Measurements from ENCODE around the gene SEMA3A.
"Not testable (repeated sequence)": the region's sequence is repeated elsewhere in the genome, so short reads cannot be mapped to it uniquely, and the experiment has no call there.

SEMA3A gene

DNA sequence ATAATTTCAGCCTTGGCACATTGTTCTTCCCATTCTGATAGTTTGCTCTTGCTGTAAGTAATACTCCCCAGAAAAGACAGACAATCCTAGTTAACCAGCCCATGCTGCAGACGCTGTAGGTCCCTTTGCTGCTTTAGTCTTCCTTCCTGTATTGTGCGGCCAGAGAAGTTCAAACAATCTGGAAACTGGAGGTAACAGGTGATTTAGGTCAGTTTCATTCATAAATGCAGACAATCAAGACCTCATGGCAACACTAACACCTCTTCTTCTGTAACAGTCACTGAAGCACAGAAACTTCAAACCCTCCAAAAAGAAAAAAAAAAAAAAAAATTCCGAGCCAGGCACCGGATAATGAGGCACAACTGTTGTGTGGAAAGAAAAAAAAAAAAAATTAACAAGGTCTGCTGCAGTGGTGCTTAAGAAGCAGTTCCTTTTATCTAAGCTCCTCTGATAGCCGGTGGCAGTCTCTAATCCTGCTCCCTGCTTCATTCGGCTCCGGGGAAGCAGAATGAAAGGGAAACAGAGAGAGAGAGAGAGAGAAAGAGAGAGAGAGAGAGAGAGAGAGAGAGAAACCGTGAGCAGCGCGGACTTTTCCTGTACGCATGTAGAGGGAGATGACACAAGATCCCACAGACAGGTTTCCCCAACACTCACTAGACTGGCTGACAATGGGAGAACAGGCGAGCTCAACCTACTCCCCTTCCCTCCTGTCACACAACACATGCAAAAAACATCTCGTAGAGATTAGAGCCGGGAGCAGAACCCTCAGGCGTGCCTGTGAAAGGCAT lies at the start of gene SEMA3A:
TSS of gene SEMA3A (minus strand) at position 306 of the 788 bp plus-strand sequence. CDS start at position 103, 203 bp downstream.
- peak; percentile 56 for DNase-seq (ENCODE audit: low read depth)

DNA sequence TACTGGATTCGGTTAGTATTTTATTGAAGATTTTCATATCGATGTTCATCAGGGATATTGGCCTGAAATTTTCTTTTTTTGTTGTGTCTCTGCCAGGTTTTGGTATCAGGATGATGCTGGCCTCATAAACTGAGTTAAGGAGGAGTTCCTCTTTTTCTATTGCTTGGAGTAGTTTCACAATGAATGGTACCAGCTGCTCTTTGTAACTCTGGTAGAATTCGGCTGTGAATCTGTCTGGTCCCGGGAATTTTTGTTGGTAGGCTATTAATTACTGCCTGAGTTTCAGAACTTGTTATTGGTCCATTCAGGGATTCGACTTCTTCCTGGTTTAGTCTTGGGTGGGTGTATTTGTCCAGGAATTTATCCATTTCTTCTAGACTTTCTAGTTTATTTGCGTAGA lies 48.4 kb upstream of the SEMA3A start:
- DNase-seq (ENCODE audit: low read depth) = not testable (repeated sequence)

DNA sequence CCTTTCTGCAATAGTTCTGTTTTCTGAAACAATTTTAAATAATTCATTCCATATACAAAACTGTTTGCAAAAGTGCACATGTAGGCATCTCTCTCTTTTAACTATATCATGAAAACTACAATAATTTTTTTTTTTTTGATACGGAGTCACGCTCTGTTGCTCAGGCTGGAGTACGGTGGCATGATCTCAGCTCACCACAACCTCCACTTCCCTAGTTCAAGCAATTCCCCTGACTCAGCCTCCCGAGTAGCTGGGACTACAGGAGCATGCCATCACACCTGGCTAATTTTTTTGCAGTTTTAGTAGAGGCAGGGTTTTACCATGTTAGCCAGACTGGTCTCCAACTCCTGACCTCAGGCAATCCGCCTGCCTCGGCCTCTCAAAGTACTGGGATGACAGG lies 44.0 kb upstream of the SEMA3A start:
- DNase-seq (ENCODE audit: low read depth) = no peak

DNA sequence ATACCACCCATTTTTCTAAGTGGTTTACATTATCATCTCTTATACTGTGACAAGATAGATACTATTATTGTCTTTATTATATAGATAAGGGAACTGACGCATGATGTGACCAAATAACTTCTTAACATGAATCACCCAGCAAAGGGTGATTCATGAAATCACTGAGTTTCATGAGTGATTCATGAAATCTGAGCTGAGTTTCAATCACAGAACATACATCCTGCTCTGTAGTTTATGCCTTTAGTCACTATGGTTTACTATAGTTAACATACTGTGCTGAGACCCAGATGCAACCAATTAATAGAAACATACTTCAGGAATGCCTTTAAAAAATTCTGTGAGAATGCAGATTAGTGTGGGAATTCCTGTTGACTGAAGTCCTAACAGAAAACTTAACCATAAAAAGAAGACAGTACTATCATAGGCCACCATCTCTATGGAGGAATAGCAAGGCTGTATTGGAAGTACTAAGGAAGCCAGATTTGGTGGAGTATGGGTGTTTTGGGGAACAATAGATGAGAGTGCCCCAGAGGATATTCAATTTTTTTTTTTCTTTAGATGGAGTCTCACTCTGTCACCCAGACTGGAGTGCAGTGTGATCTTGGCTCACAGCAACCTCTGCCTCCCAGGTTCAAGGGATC lies 43.1 kb upstream of the SEMA3A start:
- DNase-seq (ENCODE audit: low read depth) = peak; percentile 55

DNA sequence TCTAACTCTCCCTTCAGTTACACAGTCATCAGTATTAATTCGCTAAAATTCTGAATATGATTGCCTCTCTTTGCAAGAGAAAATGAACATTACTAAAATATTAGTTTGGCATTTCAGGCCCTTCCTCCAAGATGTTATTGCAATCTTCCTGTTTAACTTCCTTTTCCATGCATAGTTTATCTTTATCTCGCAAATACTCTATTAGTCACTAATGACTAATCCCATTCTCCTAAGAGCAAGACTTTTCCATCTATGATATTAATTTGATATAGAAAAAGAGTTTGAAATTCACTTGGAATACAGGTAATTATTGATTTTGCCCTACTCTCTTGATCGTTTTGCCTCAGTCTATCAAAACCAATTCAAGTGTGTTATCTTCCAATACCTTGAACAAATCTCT lies 41.8 kb upstream of the SEMA3A start:
- no peak for DNase-seq (ENCODE audit: low read depth)

DNA sequence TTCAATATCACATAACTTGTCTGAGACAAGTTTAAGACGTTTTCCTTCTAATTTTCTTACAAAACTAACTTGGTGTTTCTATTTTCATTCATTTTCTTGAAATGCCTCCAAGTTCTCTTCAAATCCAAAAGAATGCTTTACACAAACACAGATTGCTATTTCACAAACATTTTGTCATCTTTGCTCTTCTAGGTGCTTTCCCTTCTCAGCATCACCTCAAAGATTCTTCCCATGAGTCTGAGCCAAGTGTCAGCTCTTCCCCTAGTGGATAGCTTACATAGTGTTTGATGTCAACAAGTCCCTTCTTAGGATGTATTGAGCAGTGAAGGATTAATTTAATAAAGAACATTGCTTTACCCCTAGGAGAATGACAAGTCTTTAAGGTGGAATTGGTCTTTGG lies 38.1 kb upstream of the SEMA3A start:
- DNase-seq (ENCODE audit: low read depth) = peak; percentile 56

DNA sequence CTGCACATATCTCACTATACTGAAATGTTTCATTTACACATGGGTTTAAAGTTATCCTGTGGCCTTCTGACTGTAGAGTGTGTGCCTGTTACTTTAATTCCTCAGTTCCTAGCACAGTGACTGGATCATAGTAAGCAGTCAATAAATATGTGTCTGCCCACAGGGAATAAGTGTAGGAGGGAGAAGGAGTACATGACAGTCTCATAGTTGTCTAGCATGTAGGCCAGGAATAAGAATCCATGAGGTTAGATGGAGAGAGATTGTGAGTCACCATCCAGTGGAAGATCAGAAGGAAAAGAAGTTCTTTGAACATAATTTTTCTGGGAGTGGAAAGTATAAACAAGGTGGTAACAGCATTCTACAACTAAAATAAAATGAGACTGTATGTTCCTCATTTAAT lies 36.6 kb upstream of the SEMA3A start:
- no peak for DNase-seq (ENCODE audit: low read depth)

DNA sequence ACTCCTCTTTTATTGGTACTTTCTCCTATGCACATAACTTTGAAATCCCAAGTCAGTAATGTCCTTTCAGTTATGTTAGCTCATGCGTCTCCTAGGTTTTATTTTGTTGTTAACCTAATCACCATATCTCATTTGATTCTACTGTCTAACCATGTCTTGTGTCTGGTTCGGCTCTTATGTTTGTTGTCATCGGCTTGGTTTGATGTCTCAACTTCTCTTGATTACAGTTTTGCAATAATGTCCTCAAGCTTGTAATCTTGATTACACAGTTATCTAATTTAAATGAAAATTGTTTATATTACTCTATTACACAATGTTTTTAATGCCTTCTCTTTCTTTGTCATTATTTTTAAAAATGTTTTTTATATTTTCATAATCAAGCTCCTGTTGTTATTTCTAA lies 35.9 kb upstream of the SEMA3A start:
- no peak for DNase-seq (ENCODE audit: low read depth)

DNA sequence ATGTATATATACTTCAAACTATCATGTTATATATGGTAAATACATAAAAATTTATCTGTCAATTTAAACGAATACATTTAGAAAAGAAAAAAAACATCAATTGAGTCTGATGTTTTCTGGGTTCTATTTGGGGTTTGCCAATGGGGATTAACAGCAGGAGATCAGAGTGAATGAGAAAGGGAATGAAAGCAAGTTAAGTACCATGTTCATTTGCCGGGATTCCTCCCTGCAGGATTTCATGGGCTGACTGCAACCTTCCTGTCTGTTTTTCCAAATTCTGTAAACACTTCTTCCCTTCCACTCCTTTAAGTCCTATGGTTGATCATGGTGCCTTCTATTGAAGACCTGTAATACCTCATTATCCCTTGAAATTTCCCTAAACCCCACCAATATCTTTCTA lies 33.9 kb upstream of the SEMA3A start:
- no peak for DNase-seq (ENCODE audit: low read depth)

DNA sequence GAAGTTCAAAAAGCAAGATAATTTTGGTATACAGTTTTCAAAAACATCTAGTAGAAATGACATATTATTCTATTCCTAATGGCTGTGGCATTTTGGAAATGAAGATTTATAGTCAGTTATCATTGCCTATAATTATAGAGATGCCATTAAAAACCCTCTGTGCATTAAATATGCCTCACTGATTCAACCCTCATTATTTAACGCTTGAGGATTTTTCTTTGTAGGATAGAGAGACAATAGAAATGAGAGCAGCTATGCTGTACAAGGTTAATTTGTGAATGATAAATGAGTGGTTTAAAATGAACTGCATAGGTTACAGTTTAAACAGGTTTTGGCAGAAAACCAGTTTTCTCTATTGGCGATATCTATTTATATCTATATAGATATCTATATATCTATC lies 32.2 kb upstream of the SEMA3A start:
- DNase-seq (ENCODE audit: low read depth) = no peak

DNA sequence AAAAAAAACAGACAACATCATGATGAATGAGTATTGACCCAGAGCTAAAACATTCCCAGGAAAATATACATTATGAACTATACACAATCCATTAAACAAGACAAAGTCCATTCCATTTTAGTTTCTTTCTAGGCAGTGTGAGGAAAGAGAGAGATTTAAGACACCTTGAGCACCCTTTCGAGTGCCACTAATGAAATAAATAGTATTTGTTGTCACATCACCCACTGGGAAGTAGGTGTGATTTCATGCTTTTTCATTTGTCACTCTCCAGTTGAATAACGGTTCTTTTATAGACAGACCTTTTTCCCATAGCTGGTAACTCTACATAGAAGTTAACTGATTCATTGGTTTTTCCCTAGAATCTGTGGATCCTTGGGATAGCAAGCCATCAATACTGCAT lies 29.9 kb upstream of the SEMA3A start:
- DNase-seq (ENCODE audit: low read depth) = no peak

DNA sequence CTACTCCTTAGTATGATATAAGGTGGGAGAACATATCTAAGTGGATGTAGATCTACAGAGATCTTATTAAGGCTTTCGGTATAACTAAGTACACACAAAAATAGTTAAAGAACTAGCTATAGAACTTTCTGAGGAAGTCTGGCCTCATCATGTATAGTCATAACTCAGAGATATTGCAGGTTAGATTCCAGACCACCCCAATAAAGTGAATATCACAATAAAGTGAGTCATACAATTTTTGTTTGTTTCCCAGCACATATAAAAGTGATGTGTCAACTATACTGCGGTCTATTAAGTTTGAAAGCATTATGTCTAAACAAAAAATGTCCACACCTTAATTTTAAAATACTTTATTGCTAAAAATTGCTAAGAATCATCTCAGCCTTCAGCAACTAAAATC lies 24.7 kb upstream of the SEMA3A start:
- DNase-seq (ENCODE audit: low read depth) = no peak

DNA sequence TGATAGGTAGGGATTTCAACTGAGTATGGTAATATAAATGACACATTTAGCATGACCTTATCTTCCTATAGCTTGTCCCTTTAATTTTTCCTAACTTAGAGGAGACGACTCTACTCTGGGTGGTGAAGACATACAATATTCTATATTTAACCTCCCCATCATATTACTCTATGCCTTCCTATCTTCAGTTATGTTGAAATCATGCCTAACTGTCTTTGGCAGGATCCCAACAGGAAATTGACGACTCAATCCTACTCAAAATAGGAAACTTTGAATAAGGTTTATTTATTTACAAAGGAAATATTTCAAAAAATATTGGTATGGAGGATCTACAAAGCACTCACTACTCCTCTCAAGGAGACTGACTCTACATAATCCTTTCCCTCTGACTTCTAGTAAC lies 24.1 kb upstream of the SEMA3A start:
- no peak for DNase-seq (ENCODE audit: low read depth)

DNA sequence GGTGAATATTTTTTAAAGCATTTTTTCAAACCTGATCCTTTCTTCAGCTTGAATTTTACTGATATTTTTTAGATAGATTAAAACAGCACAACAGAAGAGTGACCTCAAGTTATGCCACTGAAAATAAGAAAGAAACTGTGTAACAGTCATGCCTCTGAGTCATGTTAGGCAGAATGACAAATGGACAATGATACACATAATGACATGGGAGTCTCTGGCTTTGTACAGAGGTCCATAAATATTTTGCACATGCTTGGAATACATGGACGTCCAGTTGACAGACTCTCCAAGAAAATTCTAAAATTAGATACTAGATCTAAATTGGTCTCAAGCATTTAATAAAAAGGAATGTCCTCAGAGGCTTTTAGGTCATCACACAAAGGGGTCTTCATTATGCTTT lies 21.9 kb upstream of the SEMA3A start:
- no peak for DNase-seq (ENCODE audit: low read depth)

DNA sequence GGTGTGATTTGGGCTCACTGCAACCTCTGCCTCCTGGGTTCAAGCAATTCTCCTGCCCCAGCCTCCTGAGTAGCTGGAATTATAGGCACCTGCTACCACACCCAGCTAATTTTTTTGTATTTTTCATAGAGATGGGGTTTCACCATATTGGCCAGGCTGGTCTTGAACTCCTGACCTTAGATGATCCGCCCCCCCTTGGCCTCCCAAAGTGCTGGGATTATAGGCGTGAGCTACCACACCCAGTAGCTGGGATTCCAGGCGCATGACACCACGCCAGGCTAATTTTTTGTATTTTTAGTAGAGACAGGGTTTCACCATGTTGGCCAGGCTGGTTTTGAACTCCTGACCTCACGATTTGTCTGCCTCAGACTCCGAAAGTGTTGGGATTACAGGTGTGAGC lies 20.2 kb upstream of the SEMA3A start:
- DNase-seq (ENCODE audit: low read depth) = not testable (repeated sequence)

DNA sequence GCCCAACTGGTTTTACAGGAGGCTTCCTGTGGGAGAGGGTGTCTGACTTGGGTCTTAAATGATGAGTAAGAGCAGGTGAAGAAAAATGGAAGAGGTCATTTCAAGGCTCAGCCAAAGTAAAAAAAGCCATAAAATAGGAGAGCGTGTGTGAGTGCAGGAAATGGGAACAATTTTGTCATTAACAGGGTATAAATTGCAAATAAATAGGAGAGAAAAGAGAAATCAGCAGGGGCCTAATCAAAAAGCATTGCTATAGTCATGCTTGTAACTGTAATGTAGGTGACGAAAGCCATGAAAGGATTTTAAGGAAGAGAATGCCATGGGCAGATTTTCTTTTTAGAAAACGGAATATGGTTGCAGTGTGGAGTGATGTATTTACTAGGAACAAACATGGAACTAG lies 15.7 kb upstream of the SEMA3A start:
- DNase-seq (ENCODE audit: low read depth) = no peak

DNA sequence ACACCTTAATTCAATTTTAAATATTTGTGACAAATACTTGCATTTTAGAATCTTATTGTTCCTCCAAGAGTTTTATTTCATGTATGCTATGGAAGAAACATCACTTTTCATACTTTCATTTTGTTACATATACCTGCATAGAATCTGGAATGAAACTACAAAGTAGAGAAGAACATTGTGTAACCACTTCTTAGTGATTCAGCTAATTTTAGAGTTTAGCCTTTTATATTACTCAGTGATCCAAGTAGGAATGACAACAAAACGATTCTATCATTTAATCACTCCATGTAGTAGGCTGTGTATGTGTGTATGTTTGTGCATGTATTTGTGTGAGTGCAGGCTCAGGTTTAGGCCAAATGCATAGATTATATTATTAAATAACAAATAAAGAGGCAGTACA lies 14.4 kb upstream of the SEMA3A start:
- DNase-seq (ENCODE audit: low read depth) = no peak

DNA sequence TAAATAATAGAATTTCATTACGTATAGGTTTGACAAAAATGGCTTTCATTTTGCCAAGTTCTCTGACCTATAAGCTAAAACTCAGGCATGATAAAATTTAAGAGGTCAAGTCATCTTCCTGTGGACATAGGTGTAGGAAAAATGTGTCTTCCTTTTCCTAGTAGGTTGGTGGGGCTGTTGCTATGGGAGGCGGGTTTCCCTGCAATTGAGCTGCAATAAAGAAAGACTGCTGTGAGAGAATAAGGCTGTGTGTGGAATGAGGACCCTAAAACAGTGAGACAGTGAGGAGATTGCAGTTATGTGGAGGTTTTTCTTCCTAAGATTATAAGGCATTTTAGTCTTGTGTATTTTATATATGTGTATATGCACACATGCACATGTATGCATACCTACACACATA lies 13.0 kb upstream of the SEMA3A start:
- DNase-seq (ENCODE audit: low read depth) = no peak

DNA sequence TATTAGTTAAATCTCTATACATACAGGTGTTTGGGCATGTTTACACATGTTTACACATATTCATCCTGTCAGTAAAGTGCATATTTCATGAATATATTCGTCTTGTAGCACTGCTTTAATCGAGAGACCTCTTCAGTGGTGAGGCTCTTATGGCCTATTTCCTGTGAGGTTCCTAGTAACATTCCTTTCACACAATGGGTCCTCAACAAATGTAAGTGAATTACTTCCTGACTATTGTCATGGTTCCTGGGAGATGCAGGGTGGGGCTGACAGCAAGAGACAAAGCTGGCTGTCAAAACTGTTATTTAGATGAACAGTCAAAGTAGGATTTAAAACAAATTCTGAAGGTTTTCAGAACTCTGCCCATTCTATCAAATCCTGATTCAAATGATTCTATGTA lies 12.4 kb upstream of the SEMA3A start:
- DNase-seq (ENCODE audit: low read depth) = no peak

DNA sequence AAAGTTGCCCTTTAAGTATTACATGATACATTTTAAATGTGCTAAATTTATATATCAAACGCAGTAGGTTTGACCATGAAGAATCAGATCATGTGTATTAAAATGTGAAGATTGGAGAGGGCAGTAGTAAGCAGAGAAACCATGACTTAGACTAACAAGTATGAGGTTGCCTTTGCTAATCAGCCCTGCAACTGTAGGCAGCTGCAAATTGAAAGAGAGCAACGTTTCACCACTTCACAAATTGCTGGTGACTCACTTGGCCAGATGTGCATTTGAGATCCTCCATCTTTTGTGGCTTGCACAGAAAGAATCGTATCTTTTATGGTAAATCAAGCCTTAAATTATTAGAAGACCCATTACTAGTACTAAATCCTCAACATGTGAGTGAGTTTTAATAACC lies 10.1 kb upstream of the SEMA3A start:
- peak; percentile 48 for DNase-seq (ENCODE audit: low read depth)

DNA sequence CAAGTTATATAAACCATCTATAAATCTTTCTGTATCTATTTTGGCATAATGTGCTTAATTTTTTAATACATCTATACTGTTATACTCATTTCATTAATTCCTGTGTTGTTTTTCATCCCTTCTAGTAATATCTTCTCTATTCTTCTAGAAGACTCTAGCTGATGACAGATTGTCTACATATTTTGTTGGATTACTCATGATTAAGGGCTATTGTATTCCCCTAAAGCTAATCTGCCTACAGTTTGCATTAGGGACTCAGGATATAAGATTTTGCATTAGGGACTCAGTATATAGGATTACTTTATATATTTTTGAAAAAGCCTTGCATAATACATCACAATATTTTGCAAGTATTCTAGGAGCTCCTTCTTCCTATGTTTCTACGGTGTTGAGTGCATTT lies 8.3 kb upstream of the SEMA3A start:
- no peak for DNase-seq (ENCODE audit: low read depth)

DNA sequence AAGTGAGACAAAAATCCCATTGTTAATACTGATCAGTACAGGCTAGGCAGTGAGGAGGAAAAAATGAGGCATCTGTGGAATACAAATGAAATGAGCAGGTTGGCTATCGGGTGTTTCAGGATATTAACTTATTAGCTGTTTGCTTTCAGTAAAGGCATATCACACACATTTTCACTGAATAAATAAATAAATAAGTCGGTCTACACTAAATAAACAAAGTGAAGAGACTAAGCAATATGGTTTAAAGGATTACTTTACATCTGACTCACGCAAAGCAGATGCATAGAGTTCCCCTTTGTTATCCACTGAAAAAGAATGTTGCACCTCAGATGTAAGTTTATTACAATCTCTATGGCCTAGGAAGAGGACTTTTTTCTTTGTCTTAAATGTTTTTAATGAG lies 6.3 kb upstream of the SEMA3A start:
- DNase-seq (ENCODE audit: low read depth) = no peak

DNA sequence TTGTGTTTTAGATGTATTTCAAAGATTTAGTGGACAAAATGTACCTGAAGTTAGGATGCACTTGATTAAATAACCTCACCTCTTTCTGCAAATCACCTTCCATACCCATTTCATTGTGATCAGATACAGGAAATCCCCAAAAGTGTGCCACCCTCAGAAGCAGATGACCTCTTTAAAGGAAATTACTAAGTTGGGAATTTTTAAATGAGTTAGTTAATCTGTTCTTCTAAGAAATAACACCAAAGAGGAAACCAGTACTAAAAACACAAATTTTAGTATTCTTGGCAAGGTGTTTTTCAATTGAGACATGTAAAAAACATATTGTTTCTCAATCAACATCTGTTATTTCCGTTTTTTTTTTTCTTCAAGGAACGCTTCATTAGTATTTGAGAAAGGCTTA lies 4.6 kb upstream of the SEMA3A start:
- DNase-seq (ENCODE audit: low read depth) = no peak

DNA sequence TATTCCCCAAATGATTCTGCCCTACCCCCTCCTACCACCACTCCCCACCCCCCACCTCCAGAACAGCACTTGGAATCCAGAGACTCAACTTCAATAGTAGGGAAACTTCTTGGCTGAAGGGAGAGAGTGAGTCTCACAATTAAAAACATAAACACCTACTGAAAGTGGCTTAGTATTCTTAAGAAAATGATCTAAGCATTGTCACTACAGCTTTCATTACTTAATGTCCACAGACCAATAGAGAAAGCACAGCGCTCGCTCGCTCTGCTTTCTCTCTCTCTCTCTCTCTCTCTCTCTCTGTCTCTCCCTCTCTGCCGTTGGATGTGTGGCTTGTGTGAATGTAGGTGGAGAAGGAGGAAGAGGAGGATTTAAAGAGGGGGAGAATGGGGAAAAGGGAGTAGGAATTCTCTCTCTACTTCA lies 1.5 kb upstream of the SEMA3A start:
- no peak for DNase-seq (ENCODE audit: low read depth)
